SK-N-SH treated with all-trans-retinoic acid at 6 μM for 48 hours (cell line): ENCODE measurements around the gene YJU2.

ENCODE experiments used
- BACH2 ChIP-seq: fragments of 250-450 bp; sonication (Bioruptor Pico); IDR thresholded peaks from 2 replicates; pipeline ENCODE4 v1.9.0; 2021; ENCODE audit warnings: mild to moderate bottlenecking, borderline replicate concordance
- CSRNP3 ChIP-seq: fragments of 250-450 bp; sonication (Bioruptor Pico); IDR thresholded peaks from 2 replicates; pipeline ENCODE4 v1.5.1; 2021; ENCODE audit warnings: mild to moderate bottlenecking, moderate library complexity
- ISL1 ChIP-seq: fragments of 250-450 bp; sonication (Bioruptor Pico); IDR thresholded peaks from 2 replicates; pipeline ENCODE4 v2.1.2; 2022; ENCODE audit warnings: mild to moderate bottlenecking, moderate library complexity
- PATZ1 ChIP-seq: fragments of 250-450 bp; sonication (Bioruptor Pico); IDR thresholded peaks from 2 replicates; pipeline ENCODE4 v1.8.0; 2020; ENCODE audit warnings: mild to moderate bottlenecking, moderate library complexity, borderline replicate concordance
- RARB ChIP-seq: fragments of 250-450 bp; sonication (Bioruptor Pico); IDR thresholded peaks from 2 replicates; pipeline ENCODE4 v1.8.0; 2021; ENCODE audit warnings: mild to moderate bottlenecking, moderate library complexity
- ZFP3 ChIP-seq: fragments of 250-450 bp; sonication (Bioruptor Pico); IDR thresholded peaks from 2 replicates; pipeline ENCODE4 v1.5.0; 2020; ENCODE audit warnings: mild to moderate bottlenecking, moderate library complexity
- TF ChIP-seq, protein P1 (sequence below): fragments of 250-450 bp; sonication (Bioruptor Pico); IDR thresholded peaks from 2 replicates; pipeline ENCODE4 v1.5.0; 2020; ENCODE audit warnings: mild to moderate bottlenecking, moderate library complexity

DNA sequence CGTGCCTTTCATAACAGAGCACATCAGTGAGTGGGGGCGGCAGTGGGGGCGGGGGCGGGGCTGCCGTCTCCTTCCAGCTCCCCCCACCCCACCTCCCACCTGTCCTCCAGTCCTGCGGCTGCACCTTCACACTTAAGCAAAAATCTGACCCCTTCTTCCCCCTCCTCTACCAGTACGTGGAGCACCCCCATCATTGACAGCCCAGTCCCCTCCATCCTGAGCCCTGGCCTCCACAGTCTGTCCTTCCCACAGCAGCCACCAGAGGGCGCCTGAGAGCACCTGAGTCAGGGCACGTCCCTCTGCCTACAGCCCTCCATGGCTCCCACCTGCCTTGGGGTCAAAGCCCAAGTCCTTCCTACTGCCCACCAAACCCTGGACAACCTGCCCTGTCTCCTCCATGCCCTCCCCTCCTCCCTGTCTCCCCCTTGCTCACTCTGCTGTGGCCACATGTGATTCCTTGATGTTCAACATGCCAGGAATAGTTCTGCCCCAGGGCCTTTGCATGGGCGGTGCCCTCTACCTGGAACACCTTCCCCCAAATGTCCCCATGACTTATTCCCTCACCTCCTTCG, 13.5 kb upstream of the YJU2 start:
- TF ChIP-seq CSRNP3 (CRISPR knock-in tag): no peak
- no peak for TF ChIP-seq ISL1
- no peak for TF ChIP-seq PATZ1 (CRISPR knock-in tag)
- no peak for TF ChIP-seq BACH2 (CRISPR knock-in tag)
- TF ChIP-seq, protein P1, sequence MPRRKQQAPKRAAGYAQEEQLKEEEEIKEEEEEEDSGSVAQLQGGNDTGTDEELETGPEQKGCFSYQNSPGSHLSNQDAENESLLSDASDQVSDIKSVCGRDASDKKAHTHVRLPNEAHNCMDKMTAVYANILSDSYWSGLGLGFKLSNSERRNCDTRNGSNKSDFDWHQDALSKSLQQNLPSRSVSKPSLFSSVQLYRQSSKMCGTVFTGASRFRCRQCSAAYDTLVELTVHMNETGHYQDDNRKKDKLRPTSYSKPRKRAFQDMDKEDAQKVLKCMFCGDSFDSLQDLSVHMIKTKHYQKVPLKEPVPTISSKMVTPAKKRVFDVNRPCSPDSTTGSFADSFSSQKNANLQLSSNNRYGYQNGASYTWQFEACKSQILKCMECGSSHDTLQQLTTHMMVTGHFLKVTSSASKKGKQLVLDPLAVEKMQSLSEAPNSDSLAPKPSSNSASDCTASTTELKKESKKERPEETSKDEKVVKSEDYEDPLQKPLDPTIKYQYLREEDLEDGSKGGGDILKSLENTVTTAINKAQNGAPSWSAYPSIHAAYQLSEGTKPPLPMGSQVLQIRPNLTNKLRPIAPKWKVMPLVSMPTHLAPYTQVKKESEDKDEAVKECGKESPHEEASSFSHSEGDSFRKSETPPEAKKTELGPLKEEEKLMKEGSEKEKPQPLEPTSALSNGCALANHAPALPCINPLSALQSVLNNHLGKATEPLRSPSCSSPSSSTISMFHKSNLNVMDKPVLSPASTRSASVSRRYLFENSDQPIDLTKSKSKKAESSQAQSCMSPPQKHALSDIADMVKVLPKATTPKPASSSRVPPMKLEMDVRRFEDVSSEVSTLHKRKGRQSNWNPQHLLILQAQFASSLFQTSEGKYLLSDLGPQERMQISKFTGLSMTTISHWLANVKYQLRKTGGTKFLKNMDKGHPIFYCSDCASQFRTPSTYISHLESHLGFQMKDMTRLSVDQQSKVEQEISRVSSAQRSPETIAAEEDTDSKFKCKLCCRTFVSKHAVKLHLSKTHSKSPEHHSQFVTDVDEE (CRISPR knock-in tag): no peak
- TF ChIP-seq RARB (CRISPR knock-in tag): no peak
- TF ChIP-seq ZFP3: no peak
